NCI-H1092 (cell line): ENCODE data around the gene TESK1.
"Not testable (repeated sequence)": the region's sequence is repeated elsewhere in the genome, so short reads cannot be mapped to it uniquely, and the experiment has no call there.

Experiments used
- DNase-seq: peaks from one replicate; lab custom pipeline; 2025; lab: John Stamatoyannopoulos, UW

TESK1 gene

GRCh38 chr9:35615981-35616680 lies 11.1 kb downstream of the TESK1 start:
- DNase-seq = no peak

- peak; percentile 13 for DNase-seq
Observed at GRCh38 chr9:35616681-35617459, 11.8 kb downstream of the TESK1 start.

- no peak for DNase-seq
Observed at GRCh38 chr9:35617548-35617947, 12.5 kb downstream of the TESK1 start.

- no peak for DNase-seq
Observed at GRCh38 chr9:35618325-35618727, 13.3 kb downstream of the TESK1 start, which contains the start of gene CD72. CD72 (minus strand) TSS chr9:35618413; CDS start chr9:35618303, 110 bp downstream.

GRCh38 chr9:35618854-35619799 lies 14.1 kb downstream of the TESK1 start:
- no peak for DNase-seq

GRCh38 chr9:35619800-35620158 lies 14.7 kb downstream of the TESK1 start:
- no peak for DNase-seq

- DNase-seq = no peak
Observed at GRCh38 chr9:35627575-35627974, 22.5 kb downstream of the TESK1 start.

GRCh38 chr9:35628389-35628991 lies 23.4 kb downstream of the TESK1 start:
- no peak for DNase-seq

- DNase-seq = no peak
Observed at GRCh38 chr9:35629597-35629996, 24.5 kb downstream of the TESK1 start.

- no peak for DNase-seq
Observed at GRCh38 chr9:35635730-35636129, 30.7 kb downstream of the TESK1 start.

GRCh38 chr9:35636135-35636876 lies 31.2 kb downstream of the TESK1 start:
- no peak for DNase-seq

- DNase-seq = not testable (repeated sequence)
Observed at GRCh38 chr9:35636877-35637246, 31.8 kb downstream of the TESK1 start.

GRCh38 chr9:35637427-35637955 lies 32.4 kb downstream of the TESK1 start:
- not testable (repeated sequence) for DNase-seq

- DNase-seq = not testable (repeated sequence)
Observed at GRCh38 chr9:35638751-35639150, 33.7 kb downstream of the TESK1 start.

- not testable (repeated sequence) for DNase-seq
Observed at GRCh38 chr9:35639225-35639624, 34.2 kb downstream of the TESK1 start.

- no peak for DNase-seq
Observed at GRCh38 chr9:35639631-35640030, 34.6 kb downstream of the TESK1 start.

GRCh38 chr9:35640431-35640830 lies 35.4 kb downstream of the TESK1 start:
- not testable (repeated sequence) for DNase-seq

- not testable (repeated sequence) for DNase-seq
Observed at GRCh38 chr9:35641478-35641877, 36.4 kb downstream of the TESK1 start.

GRCh38 chr9:35643046-35643445 lies 38.0 kb downstream of the TESK1 start:
- no peak for DNase-seq

GRCh38 chr9:35645736-35646135 lies 40.7 kb downstream of the TESK1 start:
- DNase-seq = not testable (repeated sequence)

GRCh38 chr9:35646153-35646532 lies 41.1 kb downstream of the TESK1 start:
- DNase-seq = no peak
